Astrocyte (in vitro differentiated cells and primary cell): ENCODE measurements around the gene KRTAP3-1.

Experiments
- CTCF ChIP-seq: IDR thresholded peaks from 2 replicates; pipeline ENCODE4 v1.5.1; 2011; ENCODE audit warnings: low read depth, mild to moderate bottlenecking, inconsistent platforms, low read length, moderate library complexity; ENCODE audit not compliant: insufficient read depth
- EZH2 ChIP-seq: IDR thresholded peaks from 2 replicates; pipeline ENCODE4 v1.6.1; 2012; ENCODE audit warnings: mild to moderate bottlenecking, low read length, inconsistent platforms; ENCODE audit not compliant: insufficient read depth

- TF ChIP-seq EZH2 (no peak), CTCF (no peak)
These were observed 29.0 kb upstream of the KRTAP3-1 start for GRCh38 chr17:41037853-41038350.
